D721Med (cell line): ENCODE data around the gene PGLYRP2.

Experiments
- DNase-seq: peaks from one replicate; pipeline ENCODE4 v3.0.0; 2011; ENCODE audit warnings: low spot score; ENCODE audit not compliant: insufficient read length
- FAIRE-seq: peaks from 2 replicates; lab custom pipeline; 2011; peaks lifted over from hg19 to GRCh38; lab: Jason Lieb, UNC
- TF ChIP-seq, protein P1 (sequence below): IDR thresholded peaks from 2 replicates; pipeline ENCODE4 v1.5.1; 2012; ENCODE audit warnings: mild to moderate bottlenecking, control low read depth; ENCODE audit not compliant: insufficient read depth; ENCODE audit errors: missing control alignments

Gene PGLYRP2

DNA sequence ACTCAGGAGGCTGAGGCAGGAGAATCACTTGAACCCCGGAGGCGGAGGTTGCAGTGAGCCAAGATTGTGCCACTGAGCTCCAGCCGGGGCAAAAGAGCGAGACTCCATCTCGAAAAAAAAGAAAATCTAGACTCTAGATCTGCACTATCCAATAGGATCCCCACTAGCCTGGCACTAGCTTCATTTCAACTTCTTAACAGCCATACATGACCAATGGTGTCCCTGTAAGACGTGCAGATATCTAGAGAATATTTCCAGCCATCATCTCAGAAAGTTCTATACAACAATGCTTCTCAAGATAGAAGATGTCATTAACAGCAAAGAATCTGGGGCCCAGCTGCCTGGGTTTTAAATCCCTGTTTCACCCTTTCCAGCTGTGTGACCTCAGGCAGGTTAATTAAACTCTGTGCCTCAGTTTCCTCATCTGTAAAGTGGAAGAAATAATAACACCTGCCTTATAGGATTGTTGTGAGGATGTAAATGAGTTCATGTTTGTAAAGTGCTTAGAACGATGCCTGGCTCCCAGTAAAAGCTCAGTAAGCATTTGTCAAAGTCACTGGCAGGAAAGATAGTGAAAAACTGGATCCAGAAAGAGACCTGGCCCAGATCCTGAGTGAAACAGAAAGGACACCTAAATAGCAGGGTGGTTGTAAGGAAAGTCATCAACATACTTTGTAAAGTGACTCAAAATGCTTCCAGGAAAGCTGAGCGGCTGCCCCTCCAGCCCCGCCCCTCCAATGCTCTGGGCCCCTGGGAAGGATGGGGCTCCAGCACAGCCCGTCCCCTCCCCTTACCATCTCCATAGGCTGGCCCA lies 43.1 kb downstream of the PGLYRP2 start:
- DNase-seq: no peak
- no peak for FAIRE-seq
- TF ChIP-seq, protein P1, sequence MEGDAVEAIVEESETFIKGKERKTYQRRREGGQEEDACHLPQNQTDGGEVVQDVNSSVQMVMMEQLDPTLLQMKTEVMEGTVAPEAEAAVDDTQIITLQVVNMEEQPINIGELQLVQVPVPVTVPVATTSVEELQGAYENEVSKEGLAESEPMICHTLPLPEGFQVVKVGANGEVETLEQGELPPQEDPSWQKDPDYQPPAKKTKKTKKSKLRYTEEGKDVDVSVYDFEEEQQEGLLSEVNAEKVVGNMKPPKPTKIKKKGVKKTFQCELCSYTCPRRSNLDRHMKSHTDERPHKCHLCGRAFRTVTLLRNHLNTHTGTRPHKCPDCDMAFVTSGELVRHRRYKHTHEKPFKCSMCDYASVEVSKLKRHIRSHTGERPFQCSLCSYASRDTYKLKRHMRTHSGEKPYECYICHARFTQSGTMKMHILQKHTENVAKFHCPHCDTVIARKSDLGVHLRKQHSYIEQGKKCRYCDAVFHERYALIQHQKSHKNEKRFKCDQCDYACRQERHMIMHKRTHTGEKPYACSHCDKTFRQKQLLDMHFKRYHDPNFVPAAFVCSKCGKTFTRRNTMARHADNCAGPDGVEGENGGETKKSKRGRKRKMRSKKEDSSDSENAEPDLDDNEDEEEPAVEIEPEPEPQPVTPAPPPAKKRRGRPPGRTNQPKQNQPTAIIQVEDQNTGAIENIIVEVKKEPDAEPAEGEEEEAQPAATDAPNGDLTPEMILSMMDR: no peak

DNA sequence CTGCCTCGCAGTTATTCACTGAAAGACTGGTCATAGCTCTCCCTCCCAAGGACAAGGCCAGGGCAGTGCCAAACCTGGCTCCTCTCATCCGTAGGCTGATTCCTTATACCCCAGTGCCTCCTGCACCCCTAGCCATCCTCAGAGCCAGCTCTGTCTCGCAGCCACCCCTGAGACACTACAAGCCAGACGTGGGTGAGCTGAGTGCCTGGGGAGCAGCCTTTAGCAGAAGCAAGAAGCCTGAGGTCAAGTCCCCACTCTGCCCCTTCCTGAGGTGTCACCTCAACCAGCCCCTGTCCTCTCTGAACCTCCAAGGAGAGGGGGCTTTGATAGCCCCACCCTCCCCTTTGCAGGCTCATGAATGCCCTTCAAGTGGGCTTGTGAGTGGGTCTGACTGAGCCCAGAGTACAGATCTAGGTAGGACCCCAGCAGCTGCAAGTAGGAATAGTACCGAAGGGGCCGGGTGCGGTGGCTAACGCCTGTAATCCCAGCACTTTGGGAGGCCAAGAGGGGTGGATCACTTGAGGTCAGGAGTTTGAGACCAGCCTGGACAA lies 45.7 kb downstream of the PGLYRP2 start:
- no peak for FAIRE-seq
- TF ChIP-seq, protein P1: no peak
- no peak for DNase-seq

DNA sequence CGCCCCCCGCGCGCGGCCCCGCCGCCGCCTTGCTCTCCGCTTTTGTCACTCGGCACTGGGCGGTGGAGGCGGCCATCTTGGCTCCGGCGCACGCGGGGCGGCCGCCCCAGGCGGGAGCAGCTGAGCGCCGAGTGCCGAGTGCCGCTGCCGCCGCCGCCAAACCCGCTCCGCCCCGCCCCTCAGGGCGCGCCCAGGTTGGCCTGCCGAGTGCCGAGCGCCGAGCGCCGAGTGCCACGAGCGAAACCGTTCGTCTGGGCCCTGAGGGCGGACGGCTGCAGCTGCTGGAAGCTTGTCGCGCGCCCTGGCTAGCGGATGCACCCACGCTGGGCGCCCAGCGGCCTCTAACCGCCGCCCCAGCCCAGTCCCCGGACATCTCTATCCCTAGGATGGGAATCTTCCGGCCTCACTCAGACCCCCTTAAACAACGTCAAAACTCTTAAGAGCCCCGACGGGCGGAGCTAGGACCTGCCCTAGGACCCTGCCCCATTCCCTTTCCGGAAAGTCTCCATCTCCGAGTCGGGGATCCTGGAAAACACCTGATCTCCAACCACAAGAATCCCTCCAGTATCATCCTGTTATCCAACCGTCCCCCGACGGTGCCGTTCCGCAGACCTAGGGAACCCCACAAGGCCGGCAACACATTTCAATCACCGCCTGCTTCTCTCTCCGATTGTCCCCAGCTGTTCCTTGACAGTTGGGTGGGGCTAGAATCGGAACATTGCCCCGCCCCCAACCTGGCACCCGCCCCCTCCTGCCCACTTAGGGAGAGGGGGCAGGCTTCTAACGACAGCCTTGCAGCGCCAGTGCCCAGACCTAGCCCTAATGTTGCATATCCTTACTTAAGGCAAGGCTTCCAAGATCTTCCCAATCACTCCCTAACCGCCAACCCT lies 46.4 kb downstream of the PGLYRP2 start:
- TF ChIP-seq, protein P1: no peak
- DNase-seq: peak; percentile 98
- no peak for FAIRE-seq

DNA sequence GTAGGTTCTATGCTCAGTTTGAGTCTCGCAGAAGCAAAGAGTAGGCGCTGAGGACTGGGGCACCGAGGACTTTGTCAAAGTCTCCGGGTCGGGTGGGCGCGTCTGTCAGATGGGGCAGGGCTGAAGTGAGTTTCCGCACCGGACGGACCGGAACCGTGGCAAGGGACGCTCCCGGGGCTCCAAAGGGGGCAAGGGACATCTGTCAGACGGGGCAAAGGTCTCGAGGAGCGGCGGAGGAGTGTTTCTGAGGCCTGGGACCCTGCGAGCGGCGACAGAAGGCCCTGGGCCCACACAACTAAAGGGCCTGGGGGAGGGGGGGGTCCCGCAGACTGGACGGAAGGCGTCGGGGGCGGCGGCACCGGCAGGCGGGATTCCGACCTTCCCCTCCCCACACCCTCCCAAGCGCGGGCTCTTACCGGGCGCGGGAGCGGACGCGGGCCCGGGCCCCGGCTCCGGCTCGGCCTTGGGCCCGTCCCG lies 47.2 kb downstream of the PGLYRP2 start:
- FAIRE-seq (no peak), DNase-seq (no peak)
- TF ChIP-seq, protein P1: no peak

DNA sequence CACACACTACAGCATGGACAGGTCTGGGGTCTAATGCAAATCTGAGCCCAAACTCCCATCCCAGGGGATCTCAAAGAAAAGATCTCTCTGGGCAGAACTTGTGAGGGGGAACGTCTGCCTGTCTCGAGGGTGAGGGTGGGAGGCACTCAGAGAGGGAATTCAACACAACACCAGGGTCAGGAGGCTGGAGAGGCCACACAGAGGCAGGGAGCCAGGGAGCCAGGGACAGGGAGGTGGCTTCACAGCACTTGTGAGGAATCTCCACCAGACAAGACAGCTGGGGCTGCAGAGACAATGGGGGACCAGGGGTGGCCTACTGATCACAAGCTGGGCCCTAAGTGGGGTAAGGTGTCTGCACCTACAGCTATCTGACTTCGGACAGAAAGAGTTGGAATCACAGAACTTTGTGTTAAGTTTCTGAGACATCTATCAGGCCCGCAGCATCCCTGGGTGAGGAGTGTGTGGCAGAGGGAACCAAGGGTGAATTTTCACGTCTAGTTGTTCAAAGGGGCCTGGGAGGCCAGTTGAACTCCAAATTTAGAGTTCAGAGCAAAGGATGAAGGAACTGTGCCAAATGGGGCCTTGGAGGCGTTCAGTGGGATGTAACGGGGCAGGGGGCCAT lies 47.8 kb downstream of the PGLYRP2 start:
- FAIRE-seq (no peak), DNase-seq (no peak)
- TF ChIP-seq, protein P1: no peak

DNA sequence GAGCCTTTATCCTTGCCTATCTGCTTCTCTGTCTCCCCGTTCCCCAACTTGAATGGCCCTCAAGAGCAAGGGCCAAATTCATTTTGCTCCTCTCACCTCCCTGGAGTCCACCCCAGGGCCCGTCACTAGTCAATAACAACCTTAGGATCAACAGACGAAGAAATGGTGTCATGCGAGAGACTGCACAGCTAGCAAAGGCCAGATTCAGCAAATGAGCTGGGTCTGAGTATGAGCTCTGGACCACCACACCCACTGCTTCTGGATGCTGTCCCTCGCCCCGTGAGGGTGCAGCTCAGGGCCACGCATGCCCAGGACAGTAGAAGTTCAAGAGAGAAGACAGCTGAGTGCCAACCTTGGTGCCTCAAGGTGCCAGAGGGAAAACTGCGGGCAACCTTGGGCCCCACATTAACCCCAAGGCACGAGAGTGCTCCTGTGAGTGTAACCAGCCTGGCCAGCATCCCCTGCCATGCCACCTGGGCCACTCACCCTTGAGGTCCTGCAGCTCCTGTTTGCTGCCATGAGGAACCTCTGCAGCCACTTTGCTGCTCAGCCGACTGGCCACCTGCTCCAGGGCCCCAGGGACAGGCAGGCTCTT lies 48.7 kb downstream of the PGLYRP2 start:
- DNase-seq: no peak
- FAIRE-seq: no peak
- TF ChIP-seq, protein P1: no peak
